Endothelial cell of umbilical vein (primary cell): ENCODE data around the gene CRIM1. TPM values are rescaled to one million over a fixed set of nuclear protein-coding genes. Genes with fewer than 3 reads are reported as not detected.

Experiments used
- BruUV-seq: library from RNA; stranded (reverse); fragments of 400-500 nt; replicated peaks from 2 replicates; lab custom pipeline; 2021; lab: Mats Ljungman, UMichigan
- CTCF ChIA-PET: fragments of 300-600, 350-600 bp; sonication (Branson Sonifier 250); formaldehyde crosslinking; loops from one replicate; lab custom pipeline; 2021; ENCODE audit warnings: antibody characterized with exemption, inconsistent platforms; lab: Charles Lee
- POLR2A ChIA-PET: fragments of 300-600, 350-600 bp; sonication (Branson Sonifier 250); formaldehyde crosslinking; loops from one replicate; lab custom pipeline; 2021; ENCODE audit warnings: antibody characterized with exemption, inconsistent platforms; lab: Charles Lee
- DNase-seq: peaks from one replicate; pipeline ENCODE4 v3.0.0-alpha.2; 2011; ENCODE audit warnings: low read depth, low spot score
- FAIRE-seq: peaks from 2 replicates; lab custom pipeline; 2011; peaks lifted over from hg19 to GRCh38; lab: Jason Lieb, UNC
- H2AFZ ChIP-seq: 2 replicates; pipeline ENCODE4 v1.6.0; 2012; ENCODE audit warnings: low read depth, low read length, control low read depth, inconsistent platforms
- H3K27ac ChIP-seq: 2 replicates; pipeline ENCODE4 v1.5.1; 2011; ENCODE audit warnings: low read depth, mild to moderate bottlenecking, control low read depth, low read length, moderate library complexity; ENCODE audit not compliant: insufficient read depth
- H3K27me3 ChIP-seq, 2 experiments: 2 replicates each; pipeline versions ENCODE4 v1.6.0 to v1.6.1; 2011; ENCODE audit warnings: low read length in 2 of 2, mixed read lengths in 1 of 2; ENCODE audit not compliant: control insufficient read depth in 2 of 2, insufficient read depth in 2 of 2
- H3K36me3 ChIP-seq, 2 experiments: 2 replicates in 1 of 2; 3 replicates in 1 of 2; pipeline ENCODE4 v1.5.1; 2011; ENCODE audit warnings: low read length in 2 of 2, mild to moderate bottlenecking in 1 of 2, moderate library complexity in 1 of 2; ENCODE audit not compliant: control insufficient read depth in 2 of 2, insufficient read depth in 2 of 2; ENCODE audit errors: extremely low read depth in 1 of 2
- H3K4me1 ChIP-seq: 3 replicates; pipeline ENCODE4 v1.5.1; 2011; ENCODE audit warnings: mild to moderate bottlenecking, low read length; ENCODE audit not compliant: control insufficient read depth, insufficient read depth; ENCODE audit errors: extremely low read depth
- H3K4me2 ChIP-seq: 2 replicates; pipeline ENCODE4 v1.6.1; 2011; ENCODE audit warnings: low read length, control low read depth, mixed read lengths; ENCODE audit not compliant: insufficient read depth
- H3K4me3 ChIP-seq, 3 experiments: fragments of 200-600 bp in 1 of 3; sonication (generic), shearing (Covaris generic) in 1 of 3; replicated peaks in 1 of 3; 2 replicates each; pipeline ENCODE4 v1.5.1; 2011 to 2016; ENCODE audit warnings: control low read depth in 3 of 3, low read length in 3 of 3, mild to moderate bottlenecking in 2 of 3, inconsistent platforms in 1 of 3, low read depth in 1 of 3, moderate library complexity in 1 of 3; ENCODE audit not compliant: insufficient read depth in 1 of 3
- H3K79me2 ChIP-seq: 2 replicates; pipeline ENCODE4 v1.6.0; 2012; ENCODE audit warnings: low read length, inconsistent platforms; ENCODE audit not compliant: control insufficient read depth, insufficient read depth
- H3K9ac ChIP-seq: replicated peaks from 2 replicates; pipeline ENCODE3; 2011; ENCODE audit warnings: low read length, control low read depth; ENCODE audit not compliant: insufficient read depth; ENCODE audit errors: extremely low read depth
- H3K9me1 ChIP-seq: replicated peaks from 3 replicates; pipeline ENCODE4 v1.6.0; 2011; ENCODE audit warnings: mild to moderate bottlenecking, low read length; ENCODE audit not compliant: control insufficient read depth, insufficient read depth; ENCODE audit errors: extremely low read depth
- H3K9me3 ChIP-seq: replicated peaks from 2 replicates; pipeline ENCODE4 v1.5.1; 2012; ENCODE audit warnings: low read length, inconsistent platforms; ENCODE audit not compliant: control insufficient read depth, insufficient read depth
- H4K20me1 ChIP-seq: replicated peaks from 2 replicates; pipeline ENCODE3; 2011; ENCODE audit warnings: mild to moderate bottlenecking, low read length; ENCODE audit not compliant: control insufficient read depth, insufficient read depth; ENCODE audit errors: extremely low read depth
- EZH2 ChIP-seq: IDR thresholded peaks from 2 replicates; pipeline ENCODE4 v1.6.1; 2012; ENCODE audit warnings: borderline replicate concordance, low read depth, mild to moderate bottlenecking, moderate library complexity, low read length, inconsistent platforms; ENCODE audit not compliant: severe bottlenecking
- FOS ChIP-seq: IDR thresholded peaks from 2 replicates; pipeline ENCODE4 v1.6.1; 2011; ENCODE audit warnings: mild to moderate bottlenecking, low read length, moderate library complexity, borderline replicate concordance; ENCODE audit not compliant: insufficient read depth
- GATA2 ChIP-seq: IDR thresholded peaks from 2 replicates; pipeline ENCODE4 v1.7.0; 2011; ENCODE audit warnings: low read depth, mild to moderate bottlenecking, moderate library complexity, mixed read lengths, low read length; ENCODE audit not compliant: insufficient read length, insufficient read depth
- JUN ChIP-seq: IDR thresholded peaks from 2 replicates; pipeline ENCODE4 v1.6.1; 2011; ENCODE audit warnings: borderline replicate concordance, low read depth; ENCODE audit not compliant: insufficient read length, insufficient read depth
- MYC ChIP-seq: IDR thresholded peaks from one replicate; pipeline ENCODE4 v1.6.1; 2011; ENCODE audit warnings: mild to moderate bottlenecking, low read depth, low read length
- POLR2A ChIP-seq: IDR thresholded peaks from 2 replicates; pipeline ENCODE4 v1.6.1; 2012; ENCODE audit warnings: low read depth, mild to moderate bottlenecking, control low read depth, low read length
- POLR2AphosphoS5 ChIP-seq: IDR thresholded peaks from 2 replicates; pipeline ENCODE4 v1.6.1; 2012; ENCODE audit warnings: low read depth, mild to moderate bottlenecking, control low read depth, low read length, moderate library complexity; ENCODE audit not compliant: insufficient read depth
- dilution Hi-C: fragments of 300-500 bp; cut with MboI; formaldehyde crosslinking; loops from one replicate; pipeline ENCODE4 v1.15.0; 2019; ENCODE audit warnings: low sequenced_read_pairs; ENCODE audit not compliant: extremely low pct_ligation_motif_present
- intact Hi-C: fragments of 100-400 bp; cut with micrococcal nuclease; formaldehyde crosslinking; loops from one replicate; pipeline ENCODE4 v1.10.0; 2022
- polyA plus RNA-seq, 4 experiments: library from polyadenylated mRNA; depleted of rRNA in 3 of 4; stranded (reverse) in 3 of 4; unstranded in 1 of 4; fragments of >200 nt; gene quantifications; 2 replicates each; pipeline versions ENCODE4 v1.2.1 to v1.2.3, GENCODE V29; 2011 to 2012; ENCODE audit warnings: missing spikeins in 1 of 4
- total RNA-seq: library from RNA; stranded (reverse); gene quantifications from 2 replicates; pipeline ENCODE4 v1.2.3, GENCODE V29; 2021
- TF ChIP-seq, protein P1 (sequence below), 2 donors: IDR thresholded peaks; 1 replicate in 1 of 2; 2 replicates in 1 of 2; pipeline ENCODE4 v1.5.1; 2011; ENCODE audit warnings: low read length in 2 of 2, mild to moderate bottlenecking in 2 of 2, moderate library complexity in 2 of 2, control low read depth in 1 of 2, inconsistent platforms in 1 of 2, low read depth in 1 of 2; ENCODE audit not compliant: insufficient read depth in 1 of 2; ENCODE audit errors: extremely low read depth in 1 of 2
- TF ChIP-seq, protein P2 (sequence below): IDR thresholded peaks from 2 replicates; pipeline ENCODE4 v1.6.1; 2011; ENCODE audit not compliant: insufficient read depth, insufficient read length

The CRIM1 gene
- total and polyA plus RNA-seq, 2 donors (not counting 3 experiments of a cell fraction or from before 2014, with no cell fraction given) = 422 to 649 TPM

DNA sequence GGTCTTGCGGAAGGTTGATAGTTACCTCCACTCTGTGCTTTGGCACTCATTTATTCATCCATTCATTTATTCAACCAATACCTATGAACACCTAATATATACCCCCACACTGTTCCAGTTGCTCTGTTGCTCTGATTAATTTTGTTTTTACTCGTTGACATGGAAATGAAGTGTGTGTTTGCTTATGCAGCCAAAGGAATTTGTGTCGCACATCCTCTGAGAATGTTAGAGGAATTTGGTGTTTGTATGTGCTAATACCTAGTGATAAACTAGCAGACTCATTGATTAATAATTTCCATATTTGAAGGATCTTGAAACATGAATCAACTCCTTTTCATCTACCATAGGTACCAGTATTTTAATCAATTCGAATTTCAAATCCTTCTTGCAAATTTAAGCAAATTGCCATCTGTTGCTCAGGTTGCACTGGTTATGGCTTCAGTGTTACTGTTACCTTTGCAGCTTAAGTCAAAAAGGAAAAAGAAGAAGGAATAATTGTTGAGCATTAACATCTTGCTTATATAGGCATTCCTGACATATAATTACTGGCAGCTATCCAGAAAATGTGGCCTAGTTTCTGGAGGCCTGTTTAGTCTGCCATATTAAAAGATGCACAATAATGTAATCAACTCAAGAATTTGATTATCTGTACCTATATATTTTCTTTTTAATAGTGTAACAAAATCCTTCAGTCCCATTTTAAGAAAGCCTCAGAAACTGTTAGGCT is 25.7 kb upstream of the CRIM1 start:
- H3K4me2 ChIP-seq = no peak overlapping the region
- H3K36me3 ChIP-seq = no peaks in the 10 kb centered on the region
- no peak overlapping the region for H3K27ac ChIP-seq
- POLR2A ChIA-PET = no interaction called here
- H3K9me3 ChIP-seq = no peaks in the 10 kb centered on the region
- CTCF ChIA-PET = interaction anchor here (0.7 to 1.7 kb wide), 4 partner anchors 8 to 23 kb away, joined by 3 to 6 read pairs (median 4); no protein-coding TSS in a partner anchor
- DNase-seq (peak; percentile 12), FAIRE-seq (no peak)
- H3K9me1 ChIP-seq = no peaks in the 10 kb centered on the region
- H3K4me1 ChIP-seq = no peaks in the 10 kb centered on the region
- BruUV-seq = no TSS peak
- intact Hi-C loops (no loop called here), dilution Hi-C loops (no loop called here)
- no peak overlapping the region for H3K4me3 ChIP-seq
- H4K20me1 ChIP-seq = no peaks in the 10 kb centered on the region
- H2AFZ ChIP-seq = no peak overlapping the region
- no peak overlapping the region for H3K9ac ChIP-seq
- TF ChIP-seq EZH2 (no peak), GATA2 (no peak), JUN (no peak), POLR2A (no peak), FOS (no peak), POLR2AphosphoS5 (no peak), MYC (no peak)
- TF ChIP-seq, protein P1, sequence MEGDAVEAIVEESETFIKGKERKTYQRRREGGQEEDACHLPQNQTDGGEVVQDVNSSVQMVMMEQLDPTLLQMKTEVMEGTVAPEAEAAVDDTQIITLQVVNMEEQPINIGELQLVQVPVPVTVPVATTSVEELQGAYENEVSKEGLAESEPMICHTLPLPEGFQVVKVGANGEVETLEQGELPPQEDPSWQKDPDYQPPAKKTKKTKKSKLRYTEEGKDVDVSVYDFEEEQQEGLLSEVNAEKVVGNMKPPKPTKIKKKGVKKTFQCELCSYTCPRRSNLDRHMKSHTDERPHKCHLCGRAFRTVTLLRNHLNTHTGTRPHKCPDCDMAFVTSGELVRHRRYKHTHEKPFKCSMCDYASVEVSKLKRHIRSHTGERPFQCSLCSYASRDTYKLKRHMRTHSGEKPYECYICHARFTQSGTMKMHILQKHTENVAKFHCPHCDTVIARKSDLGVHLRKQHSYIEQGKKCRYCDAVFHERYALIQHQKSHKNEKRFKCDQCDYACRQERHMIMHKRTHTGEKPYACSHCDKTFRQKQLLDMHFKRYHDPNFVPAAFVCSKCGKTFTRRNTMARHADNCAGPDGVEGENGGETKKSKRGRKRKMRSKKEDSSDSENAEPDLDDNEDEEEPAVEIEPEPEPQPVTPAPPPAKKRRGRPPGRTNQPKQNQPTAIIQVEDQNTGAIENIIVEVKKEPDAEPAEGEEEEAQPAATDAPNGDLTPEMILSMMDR (IDR thresholded peaks at IDR 0.05; ENCODE audit: extremely low read depth in 1 of 2, insufficient read depth in 1 of 2, low read depth in 1 of 2, low read length in 2 of 2) = no peak
- TF ChIP-seq, protein P2, sequence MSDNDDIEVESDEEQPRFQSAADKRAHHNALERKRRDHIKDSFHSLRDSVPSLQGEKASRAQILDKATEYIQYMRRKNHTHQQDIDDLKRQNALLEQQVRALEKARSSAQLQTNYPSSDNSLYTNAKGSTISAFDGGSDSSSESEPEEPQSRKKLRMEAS = no peak
- peaks cover 0 to 2% of the 10 kb centered on the region in 2 experiments for H3K27me3 ChIP-seq
- no peaks in the 10 kb centered on the region for H3K79me2 ChIP-seq
